HL-60 (cell line): ENCODE data around the gene ANO2.

Experiments used
- DNase-seq, 2 experiments: peaks; one replicate each; pipeline ENCODE4 v3.0.0-alpha.2; 2010 to 2020; ENCODE audit warnings: low read depth in 1 of 2, low spot score in 1 of 2
- H3K27ac ChIP-seq: fragments of 250-450 bp; sonication (Bioruptor Pico); replicated peaks from 2 replicates; pipeline ENCODE4 v1.5.1; 2020; ENCODE audit warnings: mild to moderate bottlenecking, moderate library complexity
- H3K27me3 ChIP-seq: fragments of 250-450 bp; sonication (Bioruptor Pico); 2 replicates; pipeline ENCODE4 v1.5.1; 2021; ENCODE audit warnings: mild to moderate bottlenecking, moderate library complexity; ENCODE audit not compliant: insufficient read depth, poor library complexity, severe bottlenecking
- H3K4me3 ChIP-seq: replicated peaks from 2 replicates; pipeline ENCODE4 v1.5.1; 2011; ENCODE audit warnings: mild to moderate bottlenecking, control low read depth, low read length; ENCODE audit not compliant: insufficient read depth
- GABPA ChIP-seq: IDR thresholded peaks from 2 replicates; pipeline ENCODE4 v1.6.1; 2012; ENCODE audit warnings: low read depth
- POLR2AphosphoS5 ChIP-seq: IDR thresholded peaks from 2 replicates; pipeline ENCODE4 v1.6.1; 2012; ENCODE audit warnings: low read depth
- SPI1 ChIP-seq: IDR thresholded peaks from 2 replicates; pipeline ENCODE4 v1.6.1; 2012; ENCODE audit warnings: low read depth, mild to moderate bottlenecking, borderline replicate concordance
- TF ChIP-seq, protein P1 (sequence below): IDR thresholded peaks from one replicate; pipeline ENCODE4 v1.5.1; 2011; ENCODE audit warnings: low read length, control low read depth, inconsistent platforms; ENCODE audit not compliant: insufficient read depth
- TF ChIP-seq, protein P2 (sequence below): IDR thresholded peaks from 2 replicates; pipeline ENCODE4 v1.6.1; 2012; ENCODE audit warnings: low read depth; ENCODE audit not compliant: insufficient replicate concordance

Gene ANO2

GRCh38 chr12:5733136-5733755, 211.8 kb downstream of the ANO2 start:
- TF ChIP-seq, protein P1, sequence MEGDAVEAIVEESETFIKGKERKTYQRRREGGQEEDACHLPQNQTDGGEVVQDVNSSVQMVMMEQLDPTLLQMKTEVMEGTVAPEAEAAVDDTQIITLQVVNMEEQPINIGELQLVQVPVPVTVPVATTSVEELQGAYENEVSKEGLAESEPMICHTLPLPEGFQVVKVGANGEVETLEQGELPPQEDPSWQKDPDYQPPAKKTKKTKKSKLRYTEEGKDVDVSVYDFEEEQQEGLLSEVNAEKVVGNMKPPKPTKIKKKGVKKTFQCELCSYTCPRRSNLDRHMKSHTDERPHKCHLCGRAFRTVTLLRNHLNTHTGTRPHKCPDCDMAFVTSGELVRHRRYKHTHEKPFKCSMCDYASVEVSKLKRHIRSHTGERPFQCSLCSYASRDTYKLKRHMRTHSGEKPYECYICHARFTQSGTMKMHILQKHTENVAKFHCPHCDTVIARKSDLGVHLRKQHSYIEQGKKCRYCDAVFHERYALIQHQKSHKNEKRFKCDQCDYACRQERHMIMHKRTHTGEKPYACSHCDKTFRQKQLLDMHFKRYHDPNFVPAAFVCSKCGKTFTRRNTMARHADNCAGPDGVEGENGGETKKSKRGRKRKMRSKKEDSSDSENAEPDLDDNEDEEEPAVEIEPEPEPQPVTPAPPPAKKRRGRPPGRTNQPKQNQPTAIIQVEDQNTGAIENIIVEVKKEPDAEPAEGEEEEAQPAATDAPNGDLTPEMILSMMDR: no peak
- TF ChIP-seq POLR2AphosphoS5: no peak
- no peak for TF ChIP-seq SPI1
- TF ChIP-seq, protein P2, sequence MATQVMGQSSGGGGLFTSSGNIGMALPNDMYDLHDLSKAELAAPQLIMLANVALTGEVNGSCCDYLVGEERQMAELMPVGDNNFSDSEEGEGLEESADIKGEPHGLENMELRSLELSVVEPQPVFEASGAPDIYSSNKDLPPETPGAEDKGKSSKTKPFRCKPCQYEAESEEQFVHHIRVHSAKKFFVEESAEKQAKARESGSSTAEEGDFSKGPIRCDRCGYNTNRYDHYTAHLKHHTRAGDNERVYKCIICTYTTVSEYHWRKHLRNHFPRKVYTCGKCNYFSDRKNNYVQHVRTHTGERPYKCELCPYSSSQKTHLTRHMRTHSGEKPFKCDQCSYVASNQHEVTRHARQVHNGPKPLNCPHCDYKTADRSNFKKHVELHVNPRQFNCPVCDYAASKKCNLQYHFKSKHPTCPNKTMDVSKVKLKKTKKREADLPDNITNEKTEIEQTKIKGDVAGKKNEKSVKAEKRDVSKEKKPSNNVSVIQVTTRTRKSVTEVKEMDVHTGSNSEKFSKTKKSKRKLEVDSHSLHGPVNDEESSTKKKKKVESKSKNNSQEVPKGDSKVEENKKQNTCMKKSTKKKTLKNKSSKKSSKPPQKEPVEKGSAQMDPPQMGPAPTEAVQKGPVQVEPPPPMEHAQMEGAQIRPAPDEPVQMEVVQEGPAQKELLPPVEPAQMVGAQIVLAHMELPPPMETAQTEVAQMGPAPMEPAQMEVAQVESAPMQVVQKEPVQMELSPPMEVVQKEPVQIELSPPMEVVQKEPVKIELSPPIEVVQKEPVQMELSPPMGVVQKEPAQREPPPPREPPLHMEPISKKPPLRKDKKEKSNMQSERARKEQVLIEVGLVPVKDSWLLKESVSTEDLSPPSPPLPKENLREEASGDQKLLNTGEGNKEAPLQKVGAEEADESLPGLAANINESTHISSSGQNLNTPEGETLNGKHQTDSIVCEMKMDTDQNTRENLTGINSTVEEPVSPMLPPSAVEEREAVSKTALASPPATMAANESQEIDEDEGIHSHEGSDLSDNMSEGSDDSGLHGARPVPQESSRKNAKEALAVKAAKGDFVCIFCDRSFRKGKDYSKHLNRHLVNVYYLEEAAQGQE: no peak
- TF ChIP-seq GABPA: no peak
- Histone ChIP-seq H3K27ac (no peak overlapping the region), H3K4me3 (no peak overlapping the region), H3K27me3 (no peaks in the 10 kb centered on the region)
- no peak for DNase-seq

- Histone ChIP-seq H3K27ac (no peak overlapping the region), H3K4me3 (no peak overlapping the region), H3K27me3 (no peaks in the 10 kb centered on the region)
- no peak for DNase-seq
- TF ChIP-seq GABPA: no peak
- no peak for TF ChIP-seq POLR2AphosphoS5
- TF ChIP-seq SPI1: no peak
- TF ChIP-seq, protein P2: no peak
- TF ChIP-seq, protein P1: no peak
Observed at GRCh38 chr12:5730962-5731361, 214.1 kb downstream of the ANO2 start.

GRCh38 chr12:5723711-5724252, 221.3 kb downstream of the ANO2 start:
- Histone ChIP-seq H3K27me3 (peaks cover 14% of the 10 kb centered on the region), H3K4me3 (no peak overlapping the region), H3K27ac (no peak overlapping the region)
- TF ChIP-seq, protein P1: no peak
- no peak for TF ChIP-seq POLR2AphosphoS5
- TF ChIP-seq SPI1: no peak
- no peak for TF ChIP-seq GABPA
- TF ChIP-seq, protein P2: no peak
- DNase-seq: no peak
